GM19351 (cell line): ENCODE results near the gene DNAH7.
"Not testable (repeated sequence)": the region's sequence is repeated elsewhere in the genome, so short reads cannot be mapped to it uniquely, and the experiment has no call there.

ENCODE experiments used
- ATAC-seq: cut with Tn5 transposase; IDR thresholded peaks from one replicate; pipeline ENCODE4 v1.9.1; 2021; ENCODE audit warnings: mild to moderate bottlenecking, moderate library complexity; ENCODE audit not compliant: unreplicated experiment

The DNAH7 gene

GRCh38 chr2:195734395-195734794, 334.2 kb downstream of the DNAH7 start:
- ATAC-seq, result no peak

- ATAC-seq, result no peak
These were observed 334.8 kb downstream of the DNAH7 start for GRCh38 chr2:195733831-195734230.

- no peak for ATAC-seq
These were observed 336.1 kb downstream of the DNAH7 start for GRCh38 chr2:195732574-195732973.

GRCh38 chr2:195730912-195731311, 337.7 kb downstream of the DNAH7 start:
- ATAC-seq, result no peak

- no peak for ATAC-seq
These were observed 341.5 kb downstream of the DNAH7 start for GRCh38 chr2:195727106-195727505.

GRCh38 chr2:195722075-195722474, 346.6 kb downstream of the DNAH7 start:
- ATAC-seq, result no peak

- no peak for ATAC-seq
These were observed 347.6 kb downstream of the DNAH7 start for GRCh38 chr2:195721042-195721441.

GRCh38 chr2:195716466-195716865, 352.2 kb downstream of the DNAH7 start:
- no peak for ATAC-seq

- ATAC-seq, result no peak
These were observed 357.2 kb downstream of the DNAH7 start for GRCh38 chr2:195711478-195711877.

- ATAC-seq, result no peak
These were observed 358.5 kb downstream of the DNAH7 start for GRCh38 chr2:195709901-195710806.

- ATAC-seq, result no peak
These were observed 362.3 kb downstream of the DNAH7 start for GRCh38 chr2:195706161-195706900.

- no peak for ATAC-seq
These were observed 368.2 kb downstream of the DNAH7 start for GRCh38 chr2:195700480-195700879.

- ATAC-seq, result no peak
These were observed 370.9 kb downstream of the DNAH7 start for GRCh38 chr2:195697681-195698220.

- no peak for ATAC-seq
These were observed 372.6 kb downstream of the DNAH7 start for GRCh38 chr2:195696012-195696411.

GRCh38 chr2:195695002-195695631, 373.5 kb downstream of the DNAH7 start:
- no peak for ATAC-seq

GRCh38 chr2:195694553-195694952, 374.1 kb downstream of the DNAH7 start:
- ATAC-seq, result no peak

GRCh38 chr2:195692531-195692930, 376.1 kb downstream of the DNAH7 start:
- ATAC-seq, result not testable (repeated sequence)
